Esophagus squamous epithelium (tissue), 5 donors: ENCODE measurements around the gene BTNL2. TPM values are rescaled to one million over a fixed set of nuclear protein-coding genes. Genes with fewer than 3 reads are reported as not detected.

Experiments
- DNase-seq: peaks from one replicate; lab custom pipeline; 2025; lab: John Stamatoyannopoulos, UW
- H3K27ac ChIP-seq, 4 donors: fragments of 200-600 bp; sonication (generic); one replicate each; pipeline ENCODE4 v1.5.1; 2016 to 2019; ENCODE audit warnings: mild to moderate bottlenecking in 1 of 4
- H3K27me3 ChIP-seq, 4 donors: fragments of 200-600 bp; sonication (generic); 1 replicate in 3 of 4; 2 replicates in 1 of 4; pipeline versions ENCODE4 v1.5.1 to v1.6.0; 2017 to 2021; ENCODE audit warnings: antibody characterized with exemption in 1 of 4
- H3K36me3 ChIP-seq, 3 donors: fragments of 200-600 bp; sonication (generic); one replicate each; pipeline ENCODE4 v1.5.1; 2016 to 2019
- H3K4me1 ChIP-seq, 3 donors: fragments of 200-600 bp; sonication (generic); one replicate each; pipeline ENCODE4 v1.5.1; 2017 to 2019
- H3K4me3 ChIP-seq, 4 donors: fragments of 200-600 bp; sonication (generic); 1 replicate in 3 of 4; 2 replicates in 1 of 4; pipeline ENCODE4 v1.5.1; 2016 to 2019; ENCODE audit warnings: mild to moderate bottlenecking in 2 of 4, moderate library complexity in 1 of 4
- H3K9me3 ChIP-seq, 3 donors: fragments of 200-600 bp; sonication (generic); one replicate each; pipeline ENCODE4 v1.5.1; 2016 to 2019
- CTCF ChIP-seq, 6 experiments: fragments of 450-650 bp in 4 of 6; fragments of 200-600 bp in 2 of 6; sonication (generic) in 2 of 6; IDR thresholded peaks; one replicate each; pipeline ENCODE4 v1.5.1; 2016 to 2019; ENCODE audit warnings: antibody characterized with exemption in 6 of 6, mild to moderate bottlenecking in 4 of 6, moderate library complexity in 4 of 6
- POLR2A ChIP-seq, 4 donors: fragments of 450-650 bp; IDR thresholded peaks; one replicate each; pipeline ENCODE4 v1.6.1; 2017; ENCODE audit warnings: antibody characterized with exemption in 4 of 4, mild to moderate bottlenecking in 4 of 4, moderate library complexity in 3 of 4
- WGBS, 2 donors: methylation state at CpG; one replicate each; pipeline ENCODE4 v1.1.5; 2018; 5-methylcytosine and 5-hydroxymethylcytosine counted together
- intact Hi-C: fragments of 100-400 bp; cut with DNase I; formaldehyde crosslinking; loops from one replicate; pipeline ENCODE4 v1.15.0; 2022
- total RNA-seq, 4 donors: library from RNA; depleted of rRNA; stranded (reverse); fragments of >200 nt; gene quantifications; one replicate each; pipeline ENCODE4 v1.1.0, GENCODE V29; 2016
- donor health status: DM: yes; HTN: yes; CAD: no.

Gene BTNL2
- total RNA-seq, 4 donors from 2014 or later: not detected

GRCh38 chr6:32387589-32388340 is 19.2 kb downstream of the BTNL2 start:
- peaks cover 0 to 2% (median under 1%) of the 10 kb centered on the region in 3 donors for H3K4me1 ChIP-seq
- H3K4me3 ChIP-seq: no peak overlapping the region
- H3K27me3 ChIP-seq: no peaks in the 10 kb centered on the region
- no peak overlapping the region for H3K27ac ChIP-seq
- TF ChIP-seq POLR2A (IDR thresholded peaks at IDR 0.05) (no peak), CTCF (IDR thresholded peaks at IDR 0.05) (no peak)
- H3K9me3 ChIP-seq: no peaks in the 10 kb centered on the region
- H3K36me3 ChIP-seq: no peaks in the 10 kb centered on the region
- intact Hi-C loops: no loop called here
- 65 to 74% methylated on average over 6 of the region's 6 CpGs for WGBS, 2 donors
- no peak for DNase-seq

- Histone ChIP-seq H3K9me3 (no peaks in the 10 kb centered on the region), H3K36me3 (no peaks in the 10 kb centered on the region), H3K27me3 (no peaks in the 10 kb centered on the region), H3K27ac (no peak overlapping the region), H3K4me3 (no peak overlapping the region), H3K4me1 (no peaks in the 10 kb centered on the region)
- TF ChIP-seq POLR2A (IDR thresholded peaks at IDR 0.05): no peak
- TF ChIP-seq CTCF (IDR thresholded peaks at IDR 0.05): no peak
- DNase-seq: no peak
- intact Hi-C loops: no loop called here
- 96 to 100% methylated on average over 1 of the region's 1 CpG for WGBS, 2 donors
Measured at GRCh38 chr6:32386040-32386439, 20.9 kb downstream of the BTNL2 start.

- TF ChIP-seq CTCF (IDR thresholded peaks at IDR 0.05) (no peak), POLR2A (IDR thresholded peaks at IDR 0.05) (no peak)
- H3K4me3 ChIP-seq: no peak overlapping the region
- no peaks in the 10 kb centered on the region for H3K36me3 ChIP-seq
- 33 to 78% methylated on average over 1 of the region's 1 CpG for WGBS, 2 donors
- no peak overlapping the region for H3K27ac ChIP-seq
- H3K27me3 ChIP-seq: no peaks in the 10 kb centered on the region
- no peaks in the 10 kb centered on the region for H3K9me3 ChIP-seq
- intact Hi-C loops: no loop called here
- no peak for DNase-seq
- no peaks in the 10 kb centered on the region for H3K4me1 ChIP-seq
Measured at GRCh38 chr6:32382757-32383420, 24.1 kb downstream of the BTNL2 start.

DNA sequence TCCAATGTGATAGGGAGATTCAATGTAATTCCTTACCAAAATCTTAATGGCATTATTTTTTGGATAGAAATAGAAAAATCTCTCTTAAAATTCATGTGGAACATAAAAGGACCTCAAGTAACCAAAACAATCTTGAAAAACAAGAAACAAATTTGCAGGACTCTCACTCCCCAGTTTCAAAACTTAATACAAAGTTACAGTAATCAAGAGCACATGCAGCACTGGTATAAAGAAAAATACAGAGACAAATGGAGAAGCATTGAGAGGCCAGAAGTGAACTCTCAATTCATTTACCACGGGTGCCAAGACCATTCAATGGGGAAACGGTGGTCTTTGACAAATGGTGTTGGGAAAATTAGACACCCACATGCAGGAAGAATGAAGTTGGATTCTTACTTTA is 27.4 kb downstream of the BTNL2 start:
- WGBS, 2 donors: 53 to 63% methylated on average over 2 of the region's 2 CpGs
- no peaks in the 10 kb centered on the region for H3K27me3 ChIP-seq
- H3K4me1 ChIP-seq: no peaks in the 10 kb centered on the region
- H3K27ac ChIP-seq: no peak overlapping the region
- DNase-seq: no peak
- TF ChIP-seq CTCF (IDR thresholded peaks at IDR 0.05) (no peak), POLR2A (IDR thresholded peaks at IDR 0.05) (no peak)
- no peak overlapping the region for H3K4me3 ChIP-seq
- intact Hi-C loops: no loop called here
- no peaks in the 10 kb centered on the region for H3K9me3 ChIP-seq
- H3K36me3 ChIP-seq: no peaks in the 10 kb centered on the region
